A549 (cell line): Measurements from ENCODE around the gene CAPN11. TPM values are rescaled to one million over a fixed set of nuclear protein-coding genes. Genes with fewer than 3 reads are reported as not detected.

Source experiments
- ATAC-seq, 2 experiments: fragments of 200-7000 bp in 1 of 2; fragments of >200 bp in 1 of 2; cut with Nextera tagmentation in 1 of 2; cut with Tn5 transposase in 1 of 2; 3 replicates each; pipeline versions ENCODE4 v1.8.0 to v1.9.1; 2018 to 2020; ENCODE audit warnings: mild to moderate bottlenecking in 1 of 2, moderate library complexity in 1 of 2
- CTCF ChIA-PET: fragments of 300-600 bp; sonication (Branson Sonifier 250); formaldehyde crosslinking; extraction: SDS; loops from one replicate; lab custom pipeline; 2021; ENCODE audit warnings: antibody characterized with exemption, inconsistent platforms; lab: Yijun Ruan, JAX
- POLR2A ChIA-PET: fragments of 350-600 bp; formaldehyde crosslinking; extraction: SDS; loops from one replicate; lab custom pipeline; 2021; ENCODE audit warnings: antibody characterized with exemption, inconsistent platforms; lab: Yijun Ruan, JAX
- DNase-seq, 2 experiments: peaks; one replicate each; pipeline versions ENCODE4 v3.0.0 to v3.0.0-alpha.2; 2011 to 2016; ENCODE audit warnings: low read depth in 1 of 2, low spot score in 1 of 2
- FAIRE-seq: peaks from 2 replicates; lab custom pipeline; 2011; peaks lifted over from hg19 to GRCh38; lab: Jason Lieb, UNC
- H3K27ac ChIP-seq, 2 experiments: fragments of >200 bp; sonication (Bioruptor Twin); formaldehyde crosslinking; 3 replicates each; pipeline ENCODE4 v1.5.1; 2016 to 2017
- H3K4me1 ChIP-seq: fragments of >200 bp; sonication (Bioruptor Twin); formaldehyde crosslinking; 3 replicates; pipeline ENCODE4 v1.6.1; 2016
- H3K4me2 ChIP-seq: fragments of >200 bp; sonication (Bioruptor Twin); formaldehyde crosslinking; 3 replicates; pipeline ENCODE4 v1.6.1; 2016
- H3K4me3 ChIP-seq: fragments of >200 bp; sonication (Bioruptor Twin); formaldehyde crosslinking; 3 replicates; pipeline ENCODE4 v1.5.1; 2016
- H3K9me3 ChIP-seq: fragments of >200 bp; sonication (Bioruptor Twin); formaldehyde crosslinking; 3 replicates; pipeline ENCODE4 v1.6.1; 2016
- CBX2 ChIP-seq: fragments of 200-600 bp; sonication (generic); IDR thresholded peaks from 2 replicates; pipeline ENCODE4 v1.6.1; 2016; ENCODE audit warnings: low read depth, mild to moderate bottlenecking, borderline replicate concordance
- CEBPB ChIP-seq, 2 experiments: fragments of >200 bp in 1 of 2; sonication (Bioruptor Twin) in 1 of 2; formaldehyde crosslinking in 1 of 2; IDR thresholded peaks; 2 replicates each; pipeline ENCODE4 v1.6.1; 2012 to 2016
- EHMT2 ChIP-seq: fragments of 200-600 bp; sonication (generic); IDR thresholded peaks from 2 replicates; pipeline ENCODE4 v1.6.1; 2016; ENCODE audit warnings: antibody characterized with exemption, low read depth, mild to moderate bottlenecking, moderate library complexity
- JUNB ChIP-seq: fragments of >200 bp; sonication (Bioruptor Twin); formaldehyde crosslinking; IDR thresholded peaks from 2 replicates; pipeline ENCODE4 v1.6.1; 2016
- KDM5A ChIP-seq: fragments of 200-600 bp; sonication (generic); IDR thresholded peaks from 2 replicates; pipeline ENCODE4 v1.6.1; 2016; ENCODE audit warnings: antibody characterized with exemption, mild to moderate bottlenecking
- MAZ ChIP-seq: fragments of 150-350 bp; IDR thresholded peaks from 2 replicates; pipeline ENCODE4 v1.6.1; 2014; ENCODE audit warnings: antibody characterized with exemption, low read depth, low read length, borderline replicate concordance
- MYC ChIP-seq: IDR thresholded peaks from 2 replicates; pipeline ENCODE4 v1.6.1; 2012; ENCODE audit warnings: mild to moderate bottlenecking, inconsistent platforms, low read length, improper control_type of control experiment, borderline replicate concordance
- NFE2L2 ChIP-seq: fragments of 150-350 bp; conservative IDR thresholded peaks from 2 replicates; pipeline ENCODE4 v1.6.1; 2014; ENCODE audit warnings: low read length
- POLR2A ChIP-seq: IDR thresholded peaks from 2 replicates; pipeline ENCODE4 v1.6.1; 2012; ENCODE audit warnings: mild to moderate bottlenecking, low read length
- TP53 ChIP-seq: fragments of 250-450 bp; sonication (Bioruptor Pico); IDR thresholded peaks from 2 replicates; pipeline ENCODE4 v1.5.0; 2021; ENCODE audit warnings: mild to moderate bottlenecking, moderate library complexity
- ZC3H11A ChIP-seq: fragments of 450-650 bp; IDR thresholded peaks from 2 replicates; pipeline ENCODE4 v1.6.1; 2014; ENCODE audit warnings: antibody characterized with exemption, mild to moderate bottlenecking
- ZFP36 ChIP-seq: fragments of 450-650 bp; IDR thresholded peaks from 2 replicates; pipeline ENCODE4 v1.6.1; 2014; ENCODE audit warnings: borderline replicate concordance; ENCODE audit not compliant: partially characterized antibody
- ZNF302 ChIP-seq: fragments of 250-450 bp; sonication (Bioruptor Pico); IDR thresholded peaks from 2 replicates; pipeline ENCODE4 v1.9.0; 2021; ENCODE audit warnings: inconsistent platforms, mild to moderate bottlenecking, moderate library complexity
- WGBS: methylation state at CpG from one replicate; pipeline ENCODE4 v1.1.6; 2017; ENCODE audit errors: missing lambda C conversion rate; 5-methylcytosine and 5-hydroxymethylcytosine counted together
- polyA plus RNA-seq, 4 experiments: library from polyadenylated mRNA; depleted of rRNA in 3 of 4; stranded (reverse); fragments of >200 nt; fragmentation: RNase III in 1 of 4; extraction: RNeasy Plus Mini Kit Qiagen cat#74134 plus additional on column Dnase treatment in 1 of 4; gene quantifications; 2 replicates in 3 of 4; 3 replicates in 1 of 4; pipeline ENCODE4 v1.2.3, GENCODE V29; 2011 to 2017
- TF ChIP-seq, protein P1 (sequence below): fragments of 150-350 bp; IDR thresholded peaks from 2 replicates; pipeline ENCODE4 v1.6.1; 2014; ENCODE audit warnings: low read depth, mild to moderate bottlenecking, low read length
- TF ChIP-seq, protein P2 (sequence below): IDR thresholded peaks from 2 replicates; pipeline ENCODE4 v1.6.1; 2012; ENCODE audit warnings: low read depth, borderline replicate concordance
- TF ChIP-seq, protein P3 (sequence below): fragments of >200 bp; sonication (Bioruptor Twin); formaldehyde crosslinking; IDR thresholded peaks from 3 replicates; pipeline ENCODE4 v1.6.1; 2016
- TF ChIP-seq, protein P4 (sequence below): IDR thresholded peaks from 2 replicates; pipeline ENCODE4 v1.6.1; 2012
- TF ChIP-seq, protein P5 (sequence below): fragments of >200 bp; sonication (Bioruptor Twin); formaldehyde crosslinking; IDR thresholded peaks from 3 replicates; pipeline ENCODE4 v1.5.1; 2016
- TF ChIP-seq, protein P6 (sequence below): fragments of 250-450 bp; sonication (Bioruptor Pico); IDR thresholded peaks from 2 replicates; pipeline ENCODE4 v1.5.0; 2021; ENCODE audit warnings: mild to moderate bottlenecking, moderate library complexity, borderline replicate concordance

Gene CAPN11
- polyA plus RNA-seq, 2 of the 4 experiments (the other 2 are of a cell fraction), result 0.10 TPM; not detected in 1

DNA sequence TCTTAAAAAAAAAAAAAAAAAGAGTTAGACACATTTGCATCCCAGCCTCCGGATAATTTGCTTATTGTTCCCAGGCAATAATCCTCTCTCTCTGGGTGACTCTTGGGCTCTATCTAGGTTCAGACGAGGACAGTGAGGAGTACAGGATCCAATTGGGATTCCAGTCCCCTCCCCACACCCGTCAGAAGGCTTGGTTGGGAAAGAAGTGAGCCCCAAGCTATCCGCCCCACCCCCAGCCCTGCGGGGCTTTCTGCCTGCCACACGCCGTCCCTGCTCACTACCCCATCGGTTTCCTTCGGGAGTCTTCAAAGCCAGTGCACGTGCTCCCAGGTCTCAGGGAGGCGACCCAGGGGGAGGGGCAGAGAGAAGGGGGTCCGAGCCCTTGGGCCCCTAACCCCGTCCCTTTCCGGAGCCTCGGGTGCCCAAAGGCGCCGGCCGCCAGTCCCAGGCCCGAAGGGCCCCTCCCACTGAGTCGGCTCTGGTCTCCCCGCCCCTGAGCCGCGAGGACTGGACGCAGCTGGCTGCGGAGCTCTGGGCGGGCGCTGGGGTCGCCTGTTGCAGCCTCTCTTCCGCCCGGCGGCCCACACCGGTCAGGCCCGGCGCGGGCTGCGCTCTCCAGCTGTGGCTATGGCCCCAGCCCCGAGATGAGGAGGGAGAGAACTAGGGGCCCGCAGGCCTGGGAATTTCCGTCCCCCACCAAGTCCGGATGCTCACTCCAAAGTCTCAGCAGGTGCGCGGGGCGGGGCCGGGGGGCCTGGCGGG is 60.6 kb downstream of the CAPN11 start:
- FAIRE-seq (no peak), ATAC-seq (peak; percentile 61 to 78), DNase-seq (peak; percentile 40 to 57)
- ChIA-PET CTCF (interaction anchor here (0.6 to 1.3 kb wide), 3 partner anchors 9 to 141 kb away, joined by 3 to 8 read pairs (median 4); no protein-coding TSS in a partner anchor), POLR2A (interaction anchor here (0.9 to 1.4 kb wide), 3 partner anchors 16 to 92 kb away, joined by 4 to 10 read pairs (median 5); partner anchors contain the start of genes HSP90AB1, MRPL14 and TMEM63B)
- H3K4me1 ChIP-seq, result peaks cover 48% of the 10 kb centered on the region
- H3K27ac ChIP-seq, result peak overlapping the region; percentile 77 to 92
- H3K9me3 ChIP-seq, result no peaks in the 10 kb centered on the region
- TF ChIP-seq, protein P1, sequence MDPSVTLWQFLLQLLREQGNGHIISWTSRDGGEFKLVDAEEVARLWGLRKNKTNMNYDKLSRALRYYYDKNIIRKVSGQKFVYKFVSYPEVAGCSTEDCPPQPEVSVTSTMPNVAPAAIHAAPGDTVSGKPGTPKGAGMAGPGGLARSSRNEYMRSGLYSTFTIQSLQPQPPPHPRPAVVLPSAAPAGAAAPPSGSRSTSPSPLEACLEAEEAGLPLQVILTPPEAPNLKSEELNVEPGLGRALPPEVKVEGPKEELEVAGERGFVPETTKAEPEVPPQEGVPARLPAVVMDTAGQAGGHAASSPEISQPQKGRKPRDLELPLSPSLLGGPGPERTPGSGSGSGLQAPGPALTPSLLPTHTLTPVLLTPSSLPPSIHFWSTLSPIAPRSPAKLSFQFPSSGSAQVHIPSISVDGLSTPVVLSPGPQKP, result no peak
- TF ChIP-seq, protein P2, sequence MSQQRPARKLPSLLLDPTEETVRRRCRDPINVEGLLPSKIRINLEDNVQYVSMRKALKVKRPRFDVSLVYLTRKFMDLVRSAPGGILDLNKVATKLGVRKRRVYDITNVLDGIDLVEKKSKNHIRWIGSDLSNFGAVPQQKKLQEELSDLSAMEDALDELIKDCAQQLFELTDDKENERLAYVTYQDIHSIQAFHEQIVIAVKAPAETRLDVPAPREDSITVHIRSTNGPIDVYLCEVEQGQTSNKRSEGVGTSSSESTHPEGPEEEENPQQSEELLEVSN, result peak; percentile 41; the same call in 1 of the 2 replicates
- TF ChIP-seq ZFP36, result no peak
- TF ChIP-seq CBX2, result no peak
- TF ChIP-seq JUNB, result no peak
- TF ChIP-seq NFE2L2, result no peak
- peak; percentile 42 for TF ChIP-seq POLR2A
- TF ChIP-seq KDM5A, result no peak
- TF ChIP-seq TP53 (CRISPR knock-in tag), result no peak
- TF ChIP-seq, protein P3, sequence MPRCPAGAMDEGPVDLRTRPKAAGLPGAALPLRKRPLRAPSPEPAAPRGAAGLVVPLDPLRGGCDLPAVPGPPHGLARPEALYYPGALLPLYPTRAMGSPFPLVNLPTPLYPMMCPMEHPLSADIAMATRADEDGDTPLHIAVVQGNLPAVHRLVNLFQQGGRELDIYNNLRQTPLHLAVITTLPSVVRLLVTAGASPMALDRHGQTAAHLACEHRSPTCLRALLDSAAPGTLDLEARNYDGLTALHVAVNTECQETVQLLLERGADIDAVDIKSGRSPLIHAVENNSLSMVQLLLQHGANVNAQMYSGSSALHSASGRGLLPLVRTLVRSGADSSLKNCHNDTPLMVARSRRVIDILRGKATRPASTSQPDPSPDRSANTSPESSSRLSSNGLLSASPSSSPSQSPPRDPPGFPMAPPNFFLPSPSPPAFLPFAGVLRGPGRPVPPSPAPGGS, result 0 out of 3 replicates have a peak, but pooled peaks have one; percentile 42
- no peak for TF ChIP-seq MAZ
- TF ChIP-seq, protein P4, sequence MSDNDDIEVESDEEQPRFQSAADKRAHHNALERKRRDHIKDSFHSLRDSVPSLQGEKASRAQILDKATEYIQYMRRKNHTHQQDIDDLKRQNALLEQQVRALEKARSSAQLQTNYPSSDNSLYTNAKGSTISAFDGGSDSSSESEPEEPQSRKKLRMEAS, result peak; percentile 47; the same call in 1 of the 2 replicates
- peak overlapping the region; percentile 85 for H3K4me2 ChIP-seq
- 2% methylated on average over 12 of the region's 45 CpGs for WGBS
- H3K4me3 ChIP-seq, result peak overlapping the region; percentile 51

DNA sequence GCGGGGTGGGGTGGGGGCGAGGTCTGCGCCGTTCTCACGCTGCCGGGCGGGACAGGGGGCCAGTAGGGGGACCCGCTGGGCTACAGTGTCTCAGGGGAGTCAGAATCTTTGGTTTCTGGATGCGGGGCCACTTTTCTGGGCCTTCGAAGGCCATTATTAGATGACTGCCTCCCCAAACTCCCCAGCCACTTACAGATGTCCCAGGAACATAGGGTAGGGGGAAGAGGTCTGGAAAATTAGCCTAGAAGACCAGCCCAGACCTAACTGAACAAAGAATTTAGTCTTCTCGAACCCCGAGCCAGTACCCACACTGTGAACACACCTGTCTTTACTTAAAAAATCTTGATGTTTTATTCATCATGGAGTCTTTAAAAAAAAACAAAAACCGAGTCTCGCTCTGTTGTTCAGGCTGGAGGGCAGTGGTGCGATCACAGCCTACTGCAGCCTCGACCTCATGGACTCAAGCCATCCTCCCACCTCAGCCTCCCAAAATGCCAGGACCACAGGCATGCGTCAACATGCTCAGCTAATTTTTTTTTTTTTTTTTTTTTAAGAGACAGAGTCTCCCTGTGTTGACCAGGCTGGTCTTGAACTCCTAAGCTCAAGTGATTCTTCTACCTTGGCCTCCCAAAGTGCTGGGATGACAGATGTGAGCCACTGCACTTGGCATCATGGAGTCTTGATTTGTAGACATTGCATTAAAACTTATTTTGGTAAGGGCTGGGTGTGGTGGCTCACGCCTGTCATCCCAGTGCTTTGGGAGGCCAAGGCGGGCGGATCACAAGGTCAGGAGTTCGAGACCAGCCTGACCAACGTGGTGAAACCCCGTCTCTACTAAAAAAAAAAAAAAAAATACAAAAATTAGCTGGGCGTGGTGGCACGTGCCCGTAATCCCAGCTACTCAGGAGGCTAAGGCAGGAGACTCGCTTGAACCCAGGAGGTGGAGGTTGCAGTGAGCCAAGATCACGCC is 61.5 kb downstream of the CAPN11 start:
- CTCF ChIA-PET, result interaction anchor here (0.6 to 9.2 kb wide), 4 partner anchors 16 to 122 kb away, joined by 3 to 111 read pairs (median 6); no protein-coding TSS in a partner anchor
- 66% methylated on average over 19 of the region's 28 CpGs for WGBS
- TF ChIP-seq, protein P5, sequence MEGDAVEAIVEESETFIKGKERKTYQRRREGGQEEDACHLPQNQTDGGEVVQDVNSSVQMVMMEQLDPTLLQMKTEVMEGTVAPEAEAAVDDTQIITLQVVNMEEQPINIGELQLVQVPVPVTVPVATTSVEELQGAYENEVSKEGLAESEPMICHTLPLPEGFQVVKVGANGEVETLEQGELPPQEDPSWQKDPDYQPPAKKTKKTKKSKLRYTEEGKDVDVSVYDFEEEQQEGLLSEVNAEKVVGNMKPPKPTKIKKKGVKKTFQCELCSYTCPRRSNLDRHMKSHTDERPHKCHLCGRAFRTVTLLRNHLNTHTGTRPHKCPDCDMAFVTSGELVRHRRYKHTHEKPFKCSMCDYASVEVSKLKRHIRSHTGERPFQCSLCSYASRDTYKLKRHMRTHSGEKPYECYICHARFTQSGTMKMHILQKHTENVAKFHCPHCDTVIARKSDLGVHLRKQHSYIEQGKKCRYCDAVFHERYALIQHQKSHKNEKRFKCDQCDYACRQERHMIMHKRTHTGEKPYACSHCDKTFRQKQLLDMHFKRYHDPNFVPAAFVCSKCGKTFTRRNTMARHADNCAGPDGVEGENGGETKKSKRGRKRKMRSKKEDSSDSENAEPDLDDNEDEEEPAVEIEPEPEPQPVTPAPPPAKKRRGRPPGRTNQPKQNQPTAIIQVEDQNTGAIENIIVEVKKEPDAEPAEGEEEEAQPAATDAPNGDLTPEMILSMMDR, result no peak
- no peak for TF ChIP-seq POLR2A
- TF ChIP-seq CEBPB (IDR thresholded peaks at IDR 0.05), result no peak
- TF ChIP-seq ZFP36, result no peak
- no peak for TF ChIP-seq CBX2
- TF ChIP-seq ZNF302 (CRISPR knock-in tag), result no peak
- TF ChIP-seq, protein P6, sequence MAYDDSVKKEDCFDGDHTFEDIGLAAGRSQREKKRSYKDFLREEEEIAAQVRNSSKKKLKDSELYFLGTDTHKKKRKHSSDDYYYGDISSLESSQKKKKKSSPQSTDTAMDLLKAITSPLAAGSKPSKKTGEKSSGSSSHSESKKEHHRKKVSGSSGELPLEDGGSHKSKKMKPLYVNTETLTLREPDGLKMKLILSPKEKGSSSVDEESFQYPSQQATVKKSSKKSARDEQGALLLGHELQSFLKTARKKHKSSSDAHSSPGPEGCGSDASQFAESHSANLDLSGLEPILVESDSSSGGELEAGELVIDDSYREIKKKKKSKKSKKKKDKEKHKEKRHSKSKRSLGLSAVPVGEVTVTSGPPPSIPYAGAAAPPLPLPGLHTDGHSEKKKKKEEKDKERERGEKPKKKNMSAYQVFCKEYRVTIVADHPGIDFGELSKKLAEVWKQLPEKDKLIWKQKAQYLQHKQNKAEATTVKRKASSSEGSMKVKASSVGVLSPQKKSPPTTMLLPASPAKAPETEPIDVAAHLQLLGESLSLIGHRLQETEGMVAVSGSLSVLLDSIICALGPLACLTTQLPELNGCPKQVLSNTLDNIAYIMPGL (CRISPR knock-in tag), result no peak
- no peak for TF ChIP-seq MYC
- TF ChIP-seq EHMT2, result no peak
- TF ChIP-seq ZC3H11A, result no peak
- TF ChIP-seq, protein P4, result no peak

More for the DNA sequence above, 61.5 kb downstream of the CAPN11 start:
- H3K4me1 ChIP-seq, result peaks cover 56% of the 10 kb centered on the region
- FAIRE-seq, result no peak
- no peaks in the 10 kb centered on the region for H3K9me3 ChIP-seq
- POLR2A ChIA-PET, result interaction anchor here (0.9 to 1.4 kb wide), 3 partner anchors 16 to 93 kb away, joined by 4 to 10 read pairs (median 5); partner anchors contain the start of genes HSP90AB1, MRPL14 and TMEM63B
- peak overlapping the region; percentile 51 for H3K4me3 ChIP-seq
- ATAC-seq, result peak in 1 of 2 experiments; percentile 10; a peak in 3 of 6 replicates
- H3K27ac ChIP-seq, result peak overlapping the region; percentile 77 to 92
- H3K4me2 ChIP-seq, result peak overlapping the region; percentile 85
- DNase-seq, result no peak
